ENCODE measurements around the gene GINS2.

The GINS2 gene

GRCh38 chr16:85715169-85716021 is 26.6 kb upstream of the GINS2 start:
- DNase-seq, result peak; percentile 88

DNA sequence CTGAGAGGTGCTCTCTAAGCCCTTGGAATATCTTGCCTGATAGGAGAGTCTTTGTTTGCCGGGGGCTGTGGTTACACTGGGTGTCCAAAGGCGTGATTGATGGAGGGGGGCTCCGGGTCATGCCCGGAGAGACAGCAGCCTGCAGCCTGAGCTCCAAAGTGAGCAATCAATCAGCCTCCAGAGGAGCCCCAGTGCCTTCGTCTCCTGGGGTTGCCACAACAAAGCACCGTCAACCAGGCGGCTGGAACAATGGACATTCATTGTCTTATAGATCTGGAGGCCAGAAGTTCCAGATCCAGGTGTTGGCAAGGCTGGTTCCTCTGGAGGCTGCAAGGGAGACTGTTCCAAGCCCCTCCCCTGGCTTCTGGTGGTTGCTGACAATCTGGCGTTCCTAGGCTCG is 24.0 kb upstream of the GINS2 start:
- DNase-seq, result peak; percentile 46

GRCh38 chr16:85711982-85712587 is 23.3 kb upstream of the GINS2 start:
- no peak for DNase-seq

DNA sequence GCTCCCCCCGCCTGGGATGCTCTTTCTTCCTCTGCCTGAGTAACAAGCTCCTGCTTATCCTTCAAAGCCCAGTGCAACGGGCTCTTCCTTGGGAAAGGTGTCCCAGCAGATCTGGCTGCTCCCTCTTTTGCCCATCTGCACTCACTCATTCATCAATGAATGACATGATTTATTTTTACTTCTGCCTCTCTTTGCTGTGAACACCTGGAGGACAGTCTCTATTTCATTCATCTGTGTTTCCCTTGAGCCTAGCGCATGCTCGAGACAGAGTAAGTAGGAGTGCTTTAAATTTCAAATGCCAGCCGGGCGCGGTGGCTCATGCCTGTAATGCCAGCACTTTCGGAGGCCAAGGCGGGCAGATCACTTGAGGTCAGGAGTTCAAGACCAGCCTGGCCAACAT is 22.0 kb upstream of the GINS2 start:
- peak; percentile 84 for DNase-seq

DNA sequence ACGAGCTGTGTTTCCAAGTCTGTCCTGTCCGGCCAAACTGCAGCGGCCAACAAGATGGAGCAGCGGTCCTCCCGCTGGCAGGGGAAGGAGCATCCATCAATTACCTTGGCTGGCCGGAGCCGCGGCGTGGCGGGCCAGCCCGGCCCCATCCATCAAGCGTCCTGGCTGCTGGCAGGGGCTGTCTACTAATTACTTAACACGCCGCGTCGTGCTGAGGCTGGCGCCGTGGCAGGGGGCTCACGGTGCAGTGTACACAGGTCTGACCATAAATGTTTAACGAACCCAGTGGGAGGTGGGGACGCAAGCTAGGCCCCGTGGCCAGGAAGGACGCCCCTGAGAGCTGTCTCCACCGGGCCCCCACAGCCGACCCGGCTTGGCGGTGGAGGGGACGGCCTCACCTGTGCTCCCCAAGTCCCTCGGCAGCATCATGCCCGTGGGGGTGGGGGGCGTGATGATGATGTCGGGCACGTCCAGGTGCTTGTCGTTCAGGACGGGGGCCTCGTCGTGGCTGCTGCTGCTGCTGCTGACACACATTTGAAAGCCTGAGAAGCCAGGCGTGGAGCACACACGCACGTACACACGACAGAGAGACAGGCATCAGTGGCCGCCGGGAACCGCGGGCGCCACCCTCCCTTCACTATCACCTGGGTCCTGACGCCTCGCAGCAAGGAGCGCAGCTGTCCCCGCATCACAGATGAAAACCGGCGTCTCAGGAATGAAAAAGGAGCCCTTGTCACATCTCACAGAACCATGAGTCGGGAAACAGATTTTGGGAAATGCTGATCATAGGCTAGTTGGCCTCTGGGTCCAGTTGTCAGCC is 21.2 kb upstream of the GINS2 start:
- DNase-seq, result no peak

GRCh38 chr16:85708338-85708737 is 19.6 kb upstream of the GINS2 start:
- DNase-seq, result no peak

DNA sequence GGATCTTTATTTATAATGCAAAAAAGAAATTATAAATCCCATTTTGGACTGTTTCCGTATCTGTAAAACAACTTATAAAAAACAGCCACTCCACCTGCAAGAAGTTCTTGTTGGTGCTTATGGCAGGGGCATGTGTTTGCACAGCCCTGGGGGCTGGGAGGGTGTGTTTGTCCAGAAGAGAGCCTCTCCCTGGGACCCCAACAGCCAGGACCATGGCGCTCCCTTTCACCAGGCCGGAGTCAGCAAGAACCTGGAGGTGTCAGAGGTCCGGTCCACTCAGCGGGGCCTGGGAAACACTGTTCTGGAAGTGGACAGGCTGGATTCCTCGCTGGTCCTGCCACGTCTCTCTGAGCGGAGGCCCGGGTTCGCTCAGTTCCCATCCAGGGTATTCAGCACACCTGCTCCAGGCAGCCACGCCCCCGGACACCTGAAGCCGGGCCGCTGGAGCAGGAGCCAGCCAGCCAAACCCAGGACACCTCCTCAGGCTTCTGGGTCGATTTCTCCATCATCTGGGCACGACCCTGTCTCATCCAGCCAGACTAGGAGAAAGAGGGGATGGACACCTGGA is 18.9 kb upstream of the GINS2 start:
- no peak for DNase-seq

- no peak for DNase-seq
Observed at GRCh38 chr16:85706449-85707034, 17.8 kb upstream of the GINS2 start.

- no peak for DNase-seq
Observed at GRCh38 chr16:85704900-85705846, 16.4 kb upstream of the GINS2 start.

DNA sequence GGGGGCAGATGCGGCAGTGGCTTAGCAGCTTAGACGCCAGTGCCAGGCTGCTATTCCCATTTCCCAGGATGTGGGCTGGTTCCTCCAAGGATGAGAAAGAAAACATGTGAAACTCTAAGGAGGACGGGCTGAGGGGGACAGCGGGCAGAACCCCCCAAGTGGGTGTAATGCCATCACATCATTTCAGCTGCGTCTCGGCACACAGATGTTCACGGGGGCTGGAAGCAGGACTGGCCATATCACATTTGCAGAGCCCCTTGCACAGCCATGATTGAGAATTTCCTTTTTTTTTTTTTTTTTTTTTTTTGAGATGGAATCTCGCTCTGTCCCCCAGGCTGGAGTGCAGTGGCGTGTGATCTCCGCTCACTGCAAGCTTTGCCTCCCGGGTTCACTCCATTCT is 15.3 kb upstream of the GINS2 start:
- no peak for DNase-seq

DNA sequence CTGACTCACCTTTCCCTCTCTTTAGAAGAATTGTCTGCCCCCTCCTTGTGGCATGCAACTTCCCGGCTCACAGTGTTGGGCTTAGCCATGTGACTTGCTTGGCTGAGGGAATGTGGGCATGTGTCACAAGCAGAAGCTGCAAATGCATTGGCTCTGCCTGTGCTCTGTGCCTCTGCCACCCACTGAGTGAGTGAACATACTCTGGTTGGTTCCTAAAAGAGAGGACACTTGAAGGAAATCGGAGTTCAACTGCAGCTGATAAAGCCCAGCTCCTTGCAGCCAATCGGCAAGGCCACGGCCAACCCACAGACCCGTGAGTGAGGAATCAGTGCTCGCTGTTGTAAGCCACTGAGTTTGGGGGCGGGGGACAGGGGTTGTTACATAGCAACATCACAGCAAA is 10.9 kb upstream of the GINS2 start:
- no peak for DNase-seq

- DNase-seq, result no peak
Observed at GRCh38 chr16:85698935-85699558, 10.3 kb upstream of the GINS2 start.

- no peak for DNase-seq
Observed at GRCh38 chr16:85698459-85698891, 9.7 kb upstream of the GINS2 start.

DNA sequence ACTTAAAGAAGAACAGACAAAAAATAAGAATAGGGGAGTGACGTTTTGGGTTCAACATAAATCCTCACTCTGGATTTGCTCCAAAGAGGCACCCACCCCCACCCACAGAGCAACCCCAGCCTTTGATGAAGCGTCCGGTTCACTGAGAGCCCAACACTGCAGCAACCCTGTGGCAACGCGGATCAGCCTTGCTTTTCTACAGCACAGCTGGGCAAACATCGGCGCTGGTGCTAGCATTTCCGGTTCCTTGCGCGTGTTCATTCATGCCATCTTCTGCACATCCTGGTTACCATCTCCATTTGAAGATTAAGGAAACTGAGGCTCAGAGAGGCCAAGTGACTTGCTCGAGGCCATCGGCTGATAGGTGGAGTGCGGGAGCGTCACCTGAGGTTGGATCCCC is 8.7 kb upstream of the GINS2 start:
- peak; percentile 41 for DNase-seq

GRCh38 chr16:85696781-85697180 is 8.0 kb upstream of the GINS2 start:
- DNase-seq, result peak; percentile 82

GRCh38 chr16:85695196-85696128 is 6.7 kb upstream of the GINS2 start:
- no peak for DNase-seq

DNA sequence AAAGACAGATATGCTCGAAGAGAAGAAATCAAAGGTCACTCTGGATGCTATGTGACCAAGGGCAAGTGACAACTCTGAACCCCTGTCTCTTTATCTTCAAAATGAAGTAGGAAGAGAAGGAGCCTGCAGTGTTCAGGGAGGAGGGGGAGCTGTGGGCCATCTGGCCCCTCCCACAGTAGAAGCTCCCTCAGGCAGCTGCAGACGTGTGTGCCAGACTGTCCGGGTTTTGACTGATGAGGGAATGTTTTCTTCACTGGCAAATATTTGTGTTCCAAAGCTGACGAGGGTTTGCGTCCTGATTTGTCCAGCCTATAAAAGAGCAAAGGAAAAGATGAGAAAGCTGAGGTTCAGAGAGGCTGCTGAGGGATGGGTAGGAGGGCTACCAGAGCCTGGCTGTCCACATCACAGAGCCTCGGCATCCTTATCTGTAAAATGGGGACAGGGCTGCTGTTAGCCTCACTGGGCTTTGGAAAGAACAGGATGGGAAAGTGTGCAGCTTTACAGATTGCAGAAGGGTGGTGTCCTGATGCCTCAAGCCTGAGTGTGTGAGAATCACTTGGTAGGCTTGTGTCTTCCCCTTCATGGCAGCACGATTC is 1.8 kb upstream of the GINS2 start:
- DNase-seq, result peak; percentile 67

GRCh38 chr16:85689950-85690320 is 1.2 kb upstream of the GINS2 start:
- no peak for DNase-seq

- no peak for DNase-seq
Observed at GRCh38 chr16:85689285-85689949, 663 bp upstream of the GINS2 start.
